HepG2 (cell line): ENCODE results near the gene TMEM266. TPM values are rescaled to one million over a fixed set of nuclear protein-coding genes. Genes with fewer than 3 reads are reported as not detected.

Experiments
- BORCS8-MEF2B ChIP-seq: sonication (generic); formaldehyde crosslinking; IDR thresholded peaks from 2 replicates; pipeline ENCODE4 v1.8.0; 2022; ENCODE audit warnings: mild to moderate bottlenecking, missing genetic modification reagents
- CHD2 ChIP-seq: IDR thresholded peaks from 2 replicates; pipeline ENCODE4 v1.6.1; 2011; ENCODE audit warnings: low read depth, low read length, improper control_type of control experiment
- DMAP1 ChIP-seq: IDR thresholded peaks from 2 replicates; pipeline ENCODE4 v1.6.1; 2016
- EED ChIP-seq: sonication (generic); formaldehyde crosslinking; IDR thresholded peaks from 2 replicates; pipeline ENCODE4 v1.5.0; 2020; ENCODE audit warnings: mild to moderate bottlenecking, missing genetic modification reagents
- FOXJ3 ChIP-seq: sonication (generic); formaldehyde crosslinking; IDR thresholded peaks from 2 replicates; pipeline ENCODE4 v1.4.0; 2020; ENCODE audit warnings: missing genetic modification reagents, mild to moderate bottlenecking, borderline replicate concordance
- HOXA3 ChIP-seq: sonication (generic); formaldehyde crosslinking; IDR thresholded peaks from 2 replicates; pipeline ENCODE4 v1.5.0; 2020; ENCODE audit warnings: missing genetic modification reagents
- HOXA7 ChIP-seq: sonication (generic); formaldehyde crosslinking; IDR thresholded peaks from 2 replicates; pipeline ENCODE4 v1.8.1; 2022; ENCODE audit warnings: mild to moderate bottlenecking, missing genetic modification reagents, moderate library complexity
- MZF1 ChIP-seq: sonication (generic); formaldehyde crosslinking; IDR thresholded peaks from 2 replicates; pipeline ENCODE4 v1.8.1; 2023; ENCODE audit warnings: mild to moderate bottlenecking, missing genetic modification reagents, borderline replicate concordance
- RXRA ChIP-seq: sonication (generic); formaldehyde crosslinking; IDR thresholded peaks from 2 replicates; pipeline ENCODE4 v1.5.1; 2020; ENCODE audit warnings: missing genetic modification reagents
- SALL2 ChIP-seq: sonication (generic); formaldehyde crosslinking; IDR thresholded peaks from 2 replicates; pipeline ENCODE4 v1.8.1; 2023; ENCODE audit warnings: mild to moderate bottlenecking, missing genetic modification reagents, inconsistent platforms
- SP4 ChIP-seq: sonication (generic); formaldehyde crosslinking; IDR thresholded peaks from 2 replicates; pipeline ENCODE4 v1.8.1; 2023; ENCODE audit warnings: mild to moderate bottlenecking, missing genetic modification reagents
- SP5 ChIP-seq: IDR thresholded peaks from 2 replicates; pipeline ENCODE4 v1.6.1; 2016; ENCODE audit warnings: low read depth, borderline replicate concordance
- YEATS4 ChIP-seq: sonication (generic); formaldehyde crosslinking; IDR thresholded peaks from 2 replicates; pipeline ENCODE4 v1.4.0; 2020; ENCODE audit warnings: missing genetic modification reagents, borderline replicate concordance
- ZNF350 ChIP-seq: sonication (generic); formaldehyde crosslinking; IDR thresholded peaks from 2 replicates; pipeline ENCODE4 v1.4.0; 2020; ENCODE audit warnings: mild to moderate bottlenecking, low read depth, missing genetic modification reagents, borderline replicate concordance
- ZNF670 ChIP-seq: sonication (generic); formaldehyde crosslinking; IDR thresholded peaks from 2 replicates; pipeline ENCODE4 v1.8.0; 2022; ENCODE audit warnings: mild to moderate bottlenecking, missing genetic modification reagents, borderline replicate concordance
- polyA plus RNA-seq, 8 experiments: library from polyadenylated mRNA; depleted of rRNA in 3 of 8; stranded (reverse) in 7 of 8; unstranded in 1 of 8; fragments of >200 nt; fragmentation: Illumina TruSeq in 4 of 8; extraction: Trizol in 4 of 8; gene quantifications; 2 replicates each; pipeline versions ENCODE4 v1.2.1 to v1.2.3, GENCODE V29; 2011 to 2016; ENCODE audit warnings: low read depth in 4 of 8, missing spikeins in 1 of 8, mixed read lengths in 1 of 8; ENCODE audit not compliant: insufficient read depth in 1 of 8
- total RNA-seq, 5 experiments: library from RNA; depleted of rRNA; stranded (reverse); fragments of >200 nt; fragmentation: Illumina TruSeq; extraction: Trizol; gene quantifications; 2 replicates each; pipeline ENCODE4 v1.2.3, GENCODE V29; 2016; ENCODE audit warnings: low read depth in 1 of 5
- TF ChIP-seq, protein P1 (sequence below): sonication (generic); formaldehyde crosslinking; IDR thresholded peaks from 2 replicates; pipeline ENCODE4 v1.8.0; 2023; ENCODE audit warnings: mild to moderate bottlenecking, missing genetic modification reagents
- TF ChIP-seq, protein P2 (sequence below): sonication (generic); formaldehyde crosslinking; IDR thresholded peaks from 2 replicates; pipeline ENCODE4; 2020; ENCODE audit warnings: missing genetic modification reagents, mild to moderate bottlenecking, borderline replicate concordance
- TF ChIP-seq, protein P3 (sequence below): sonication (generic); formaldehyde crosslinking; IDR thresholded peaks from 2 replicates; pipeline ENCODE4 v1.5.1; 2020; ENCODE audit warnings: missing genetic modification reagents, mild to moderate bottlenecking, borderline replicate concordance
- TF ChIP-seq, protein P4 (sequence below): sonication (generic); formaldehyde crosslinking; IDR thresholded peaks from 2 replicates; pipeline ENCODE4 v1.8.0; 2022; ENCODE audit warnings: missing genetic modification reagents, mild to moderate bottlenecking, moderate library complexity, borderline replicate concordance
- TF ChIP-seq, protein P5 (sequence below): IDR thresholded peaks from 2 replicates; pipeline ENCODE4 v1.6.1; 2018; ENCODE audit warnings: missing genetic modification reagents

TMEM266 gene
- total and polyA plus RNA-seq, 2 of the 13 experiments (the other 11 are each of a cell fraction or from before 2014, with no cell fraction given): 0.04 TPM; not detected in 1

DNA sequence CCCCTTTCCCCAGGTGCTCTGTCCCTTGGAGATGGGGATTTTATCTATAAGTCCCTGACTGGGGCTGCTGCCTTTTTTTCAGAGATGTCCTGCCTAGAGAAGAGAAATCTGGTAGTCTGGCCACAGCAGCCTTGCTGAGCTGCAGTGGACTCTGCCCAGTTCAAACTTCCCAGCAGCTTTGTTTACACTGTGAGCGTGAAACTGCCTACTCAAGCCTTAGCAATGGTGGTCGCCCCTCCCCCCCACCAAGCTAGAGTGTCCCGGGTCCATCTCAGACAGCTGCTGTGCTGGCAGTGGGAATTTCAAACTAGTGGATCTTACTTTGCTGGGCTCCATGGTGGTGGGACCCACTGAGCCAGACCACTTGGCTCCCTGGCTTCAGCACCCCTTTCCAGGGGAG, 38.9 kb downstream of the TMEM266 start (continued):
- TF ChIP-seq, protein P1, sequence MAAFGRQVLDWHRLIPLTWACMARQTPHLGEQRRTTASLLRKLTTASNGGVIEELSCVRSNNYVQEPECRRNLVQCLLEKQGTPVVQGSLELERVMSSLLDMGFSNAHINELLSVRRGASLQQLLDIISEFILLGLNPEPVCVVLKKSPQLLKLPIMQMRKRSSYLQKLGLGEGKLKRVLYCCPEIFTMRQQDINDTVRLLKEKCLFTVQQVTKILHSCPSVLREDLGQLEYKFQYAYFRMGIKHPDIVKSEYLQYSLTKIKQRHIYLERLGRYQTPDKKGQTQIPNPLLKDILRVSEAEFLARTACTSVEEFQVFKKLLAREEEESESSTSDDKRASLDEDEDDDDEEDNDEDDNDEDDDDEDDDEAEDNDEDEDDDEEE (CRISPR knock-in tag): no peak
- TF ChIP-seq SALL2 (CRISPR knock-in tag) (peak; percentile 59; the same call in 1 of the 2 replicates), CHD2 (0 out of 2 replicates have a peak, but pooled peaks have one; percentile 13), SP4 (CRISPR knock-in tag) (peak; percentile 17; the same call in 1 of the 2 replicates), HOXA7 (CRISPR knock-in tag) (no peak), ZNF670 (CRISPR knock-in tag) (peak; percentile 50; the same call in 1 of the 2 replicates), ZNF350 (CRISPR knock-in tag) (0 out of 2 replicates have a peak, but pooled peaks have one; percentile 42), EED (CRISPR knock-in tag) (0 out of 2 replicates have a peak, but pooled peaks have one; percentile 33), SP5 (0 out of 2 replicates have a peak, but pooled peaks have one; percentile 37), FOXJ3 (CRISPR knock-in tag) (peak; percentile 66), BORCS8-MEF2B (CRISPR knock-in tag) (0 out of 2 replicates have a peak, but pooled peaks have one; percentile 16), YEATS4 (CRISPR knock-in tag) (peak; percentile 69; the same call in 1 of the 2 replicates), RXRA (CRISPR knock-in tag) (no peak), HOXA3 (CRISPR knock-in tag) (peak; percentile 78), MZF1 (no peak), DMAP1 (CRISPR knock-in tag) (0 out of 2 replicates have a peak, but pooled peaks have one; percentile 34)
- TF ChIP-seq, protein P2, sequence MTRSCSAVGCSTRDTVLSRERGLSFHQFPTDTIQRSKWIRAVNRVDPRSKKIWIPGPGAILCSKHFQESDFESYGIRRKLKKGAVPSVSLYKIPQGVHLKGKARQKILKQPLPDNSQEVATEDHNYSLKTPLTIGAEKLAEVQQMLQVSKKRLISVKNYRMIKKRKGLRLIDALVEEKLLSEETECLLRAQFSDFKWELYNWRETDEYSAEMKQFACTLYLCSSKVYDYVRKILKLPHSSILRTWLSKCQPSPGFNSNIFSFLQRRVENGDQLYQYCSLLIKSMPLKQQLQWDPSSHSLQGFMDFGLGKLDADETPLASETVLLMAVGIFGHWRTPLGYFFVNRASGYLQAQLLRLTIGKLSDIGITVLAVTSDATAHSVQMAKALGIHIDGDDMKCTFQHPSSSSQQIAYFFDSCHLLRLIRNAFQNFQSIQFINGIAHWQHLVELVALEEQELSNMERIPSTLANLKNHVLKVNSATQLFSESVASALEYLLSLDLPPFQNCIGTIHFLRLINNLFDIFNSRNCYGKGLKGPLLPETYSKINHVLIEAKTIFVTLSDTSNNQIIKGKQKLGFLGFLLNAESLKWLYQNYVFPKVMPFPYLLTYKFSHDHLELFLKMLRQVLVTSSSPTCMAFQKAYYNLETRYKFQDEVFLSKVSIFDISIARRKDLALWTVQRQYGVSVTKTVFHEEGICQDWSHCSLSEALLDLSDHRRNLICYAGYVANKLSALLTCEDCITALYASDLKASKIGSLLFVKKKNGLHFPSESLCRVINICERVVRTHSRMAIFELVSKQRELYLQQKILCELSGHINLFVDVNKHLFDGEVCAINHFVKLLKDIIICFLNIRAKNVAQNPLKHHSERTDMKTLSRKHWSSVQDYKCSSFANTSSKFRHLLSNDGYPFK (CRISPR knock-in tag): peak; percentile 47; the same call in 1 of the 2 replicates
- TF ChIP-seq, protein P3, sequence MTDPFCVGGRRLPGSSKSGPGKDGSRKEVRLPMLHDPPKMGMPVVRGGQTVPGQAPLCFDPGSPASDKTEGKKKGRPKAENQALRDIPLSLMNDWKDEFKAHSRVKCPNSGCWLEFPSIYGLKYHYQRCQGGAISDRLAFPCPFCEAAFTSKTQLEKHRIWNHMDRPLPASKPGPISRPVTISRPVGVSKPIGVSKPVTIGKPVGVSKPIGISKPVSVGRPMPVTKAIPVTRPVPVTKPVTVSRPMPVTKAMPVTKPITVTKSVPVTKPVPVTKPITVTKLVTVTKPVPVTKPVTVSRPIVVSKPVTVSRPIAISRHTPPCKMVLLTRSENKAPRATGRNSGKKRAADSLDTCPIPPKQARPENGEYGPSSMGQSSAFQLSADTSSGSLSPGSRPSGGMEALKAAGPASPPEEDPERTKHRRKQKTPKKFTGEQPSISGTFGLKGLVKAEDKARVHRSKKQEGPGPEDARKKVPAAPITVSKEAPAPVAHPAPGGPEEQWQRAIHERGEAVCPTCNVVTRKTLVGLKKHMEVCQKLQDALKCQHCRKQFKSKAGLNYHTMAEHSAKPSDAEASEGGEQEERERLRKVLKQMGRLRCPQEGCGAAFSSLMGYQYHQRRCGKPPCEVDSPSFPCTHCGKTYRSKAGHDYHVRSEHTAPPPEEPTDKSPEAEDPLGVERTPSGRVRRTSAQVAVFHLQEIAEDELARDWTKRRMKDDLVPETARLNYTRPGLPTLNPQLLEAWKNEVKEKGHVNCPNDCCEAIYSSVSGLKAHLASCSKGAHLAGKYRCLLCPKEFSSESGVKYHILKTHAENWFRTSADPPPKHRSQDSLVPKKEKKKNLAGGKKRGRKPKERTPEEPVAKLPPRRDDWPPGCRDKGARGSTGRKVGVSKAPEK (CRISPR knock-in tag): peak; percentile 75; the same call in 1 of the 2 replicates
- TF ChIP-seq, protein P4, sequence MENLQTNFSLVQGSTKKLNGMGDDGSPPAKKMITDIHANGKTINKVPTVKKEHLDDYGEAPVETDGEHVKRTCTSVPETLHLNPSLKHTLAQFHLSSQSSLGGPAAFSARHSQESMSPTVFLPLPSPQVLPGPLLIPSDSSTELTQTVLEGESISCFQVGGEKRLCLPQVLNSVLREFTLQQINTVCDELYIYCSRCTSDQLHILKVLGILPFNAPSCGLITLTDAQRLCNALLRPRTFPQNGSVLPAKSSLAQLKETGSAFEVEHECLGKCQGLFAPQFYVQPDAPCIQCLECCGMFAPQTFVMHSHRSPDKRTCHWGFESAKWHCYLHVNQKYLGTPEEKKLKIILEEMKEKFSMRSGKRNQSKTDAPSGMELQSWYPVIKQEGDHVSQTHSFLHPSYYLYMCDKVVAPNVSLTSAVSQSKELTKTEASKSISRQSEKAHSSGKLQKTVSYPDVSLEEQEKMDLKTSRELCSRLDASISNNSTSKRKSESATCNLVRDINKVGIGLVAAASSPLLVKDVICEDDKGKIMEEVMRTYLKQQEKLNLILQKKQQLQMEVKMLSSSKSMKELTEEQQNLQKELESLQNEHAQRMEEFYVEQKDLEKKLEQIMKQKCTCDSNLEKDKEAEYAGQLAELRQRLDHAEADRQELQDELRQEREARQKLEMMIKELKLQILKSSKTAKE: 0 out of 2 replicates have a peak, but pooled peaks have one; percentile 21
- TF ChIP-seq, protein P5, sequence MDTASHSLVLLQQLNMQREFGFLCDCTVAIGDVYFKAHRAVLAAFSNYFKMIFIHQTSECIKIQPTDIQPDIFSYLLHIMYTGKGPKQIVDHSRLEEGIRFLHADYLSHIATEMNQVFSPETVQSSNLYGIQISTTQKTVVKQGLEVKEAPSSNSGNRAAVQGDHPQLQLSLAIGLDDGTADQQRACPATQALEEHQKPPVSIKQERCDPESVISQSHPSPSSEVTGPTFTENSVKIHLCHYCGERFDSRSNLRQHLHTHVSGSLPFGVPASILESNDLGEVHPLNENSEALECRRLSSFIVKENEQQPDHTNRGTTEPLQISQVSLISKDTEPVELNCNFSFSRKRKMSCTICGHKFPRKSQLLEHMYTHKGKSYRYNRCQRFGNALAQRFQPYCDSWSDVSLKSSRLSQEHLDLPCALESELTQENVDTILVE (CRISPR knock-in tag): no peak
